ENCODE measurements around the gene ARHGAP9. TPM values are rescaled to one million over a fixed set of nuclear protein-coding genes. Genes with fewer than 3 reads are reported as not detected.
"Not testable (repeated sequence)": the region's sequence is repeated elsewhere in the genome, so short reads cannot be mapped to it uniquely, and the experiment has no call there.

ARHGAP9 gene
- polyA plus RNA-seq, 1 donor: 4.2 TPM

GRCh38 chr12:57517718-57518117 is 38.1 kb upstream of the ARHGAP9 start:
- DNase-seq (ENCODE audit: low read depth): not testable (repeated sequence)

DNA sequence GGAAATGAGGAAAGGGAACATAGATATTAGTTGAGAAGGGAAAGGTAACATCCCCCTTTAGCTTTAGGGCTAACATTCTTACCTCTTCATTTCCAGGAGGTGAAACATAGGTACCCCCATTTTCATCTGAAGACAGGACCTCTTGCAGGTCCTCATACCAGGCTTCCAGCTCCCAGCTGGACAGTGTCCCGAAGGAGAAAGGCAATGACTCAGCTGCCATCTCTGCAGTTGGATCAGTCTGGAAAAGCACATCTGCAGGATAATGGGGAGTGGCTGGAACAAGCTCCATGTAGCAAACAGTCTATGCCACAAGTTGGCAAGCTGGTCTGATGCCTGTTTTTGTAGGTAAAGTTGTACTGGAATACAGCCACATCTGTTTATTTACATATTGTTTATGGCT is 37.5 kb upstream of the ARHGAP9 start:
- no peak for DNase-seq (ENCODE audit: low read depth)

- no peak for DNase-seq (ENCODE audit: low read depth)
These were observed 37.0 kb upstream of the ARHGAP9 start for GRCh38 chr12:57516617-57517153.

DNA sequence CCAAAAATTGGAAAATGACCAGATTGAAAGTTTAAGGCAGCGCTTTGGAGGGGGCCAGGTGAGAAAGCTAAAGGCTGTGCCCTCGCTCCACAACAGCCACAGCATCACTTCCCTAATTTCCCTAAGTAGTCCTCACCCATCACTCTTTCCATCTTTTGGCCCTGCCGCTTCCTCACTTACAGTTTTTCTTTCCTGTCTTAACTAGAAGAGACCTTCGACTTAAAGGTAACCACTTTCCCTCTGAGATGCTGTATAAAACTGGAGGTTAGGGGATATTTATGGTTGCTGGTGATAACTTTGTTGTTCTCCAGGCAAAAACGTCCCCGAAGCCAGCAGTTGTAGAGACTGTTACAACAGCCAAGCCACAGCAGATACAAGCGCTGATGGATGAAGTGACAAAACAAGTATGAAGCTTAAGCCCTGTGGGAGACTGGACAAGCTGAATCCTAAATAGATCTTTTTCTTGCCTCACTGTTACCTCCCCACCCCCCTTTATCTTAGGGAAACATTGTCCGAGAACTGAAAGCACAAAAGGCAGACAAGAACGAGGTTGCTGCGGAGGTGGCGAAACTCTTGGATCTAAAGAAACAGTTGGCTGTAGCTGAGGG is 36.4 kb upstream of the ARHGAP9 start:
- no peak for DNase-seq (ENCODE audit: low read depth)

DNA sequence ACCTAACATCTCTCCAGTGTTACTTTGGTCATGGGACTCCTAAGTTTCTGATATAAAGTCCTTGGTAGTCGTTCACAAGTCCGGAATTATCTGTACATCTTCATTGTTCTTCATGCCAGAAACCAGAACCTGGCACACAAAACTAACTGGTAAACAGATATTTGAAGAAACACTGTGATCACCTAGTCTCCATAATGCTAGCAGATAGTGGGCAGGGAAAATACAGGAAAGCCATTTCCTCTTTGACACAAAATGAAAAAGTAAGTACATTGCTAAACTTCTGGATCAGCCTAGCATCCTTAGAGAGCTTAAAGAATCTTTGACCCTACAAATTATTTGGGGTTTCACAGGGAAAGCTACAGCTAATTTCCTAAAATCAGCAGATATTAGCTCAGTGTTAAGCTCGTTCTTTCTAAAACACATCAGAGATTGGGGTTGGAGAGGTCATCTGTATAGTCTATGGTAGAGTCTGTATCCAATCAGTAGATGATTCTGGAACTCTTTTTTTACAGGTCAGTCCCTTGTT is 35.8 kb upstream of the ARHGAP9 start:
- no peak for DNase-seq (ENCODE audit: low read depth)

GRCh38 chr12:57514720-57515407 is 35.2 kb upstream of the ARHGAP9 start:
- DNase-seq (ENCODE audit: low read depth): no peak

- not testable (repeated sequence) for DNase-seq (ENCODE audit: low read depth)
These were observed 34.6 kb upstream of the ARHGAP9 start for GRCh38 chr12:57514246-57514645.

- DNase-seq (ENCODE audit: low read depth): not testable (repeated sequence)
These were observed 34.0 kb upstream of the ARHGAP9 start for GRCh38 chr12:57513677-57514076.

GRCh38 chr12:57513266-57513665 is 33.6 kb upstream of the ARHGAP9 start:
- no peak for DNase-seq (ENCODE audit: low read depth)

DNA sequence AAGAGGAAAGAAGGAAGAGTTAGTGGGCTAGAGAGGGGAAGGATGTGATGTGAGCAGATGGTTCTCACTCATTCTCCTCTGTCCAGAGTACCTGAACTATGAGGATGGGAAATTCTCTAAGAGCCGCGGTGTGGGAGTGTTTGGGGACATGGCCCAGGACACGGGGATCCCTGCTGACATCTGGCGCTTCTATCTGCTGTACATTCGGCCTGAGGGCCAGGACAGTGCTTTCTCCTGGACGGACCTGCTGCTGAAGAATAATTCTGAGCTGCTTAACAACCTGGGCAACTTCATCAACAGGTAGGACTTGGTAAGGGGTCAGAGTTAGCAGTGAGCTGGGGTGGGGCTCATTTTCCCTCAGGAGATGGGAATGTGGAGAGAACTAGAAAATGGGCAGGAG is 33.0 kb upstream of the ARHGAP9 start:
- no peak for DNase-seq (ENCODE audit: low read depth)

- no peak for DNase-seq (ENCODE audit: low read depth)
These were observed 32.1 kb upstream of the ARHGAP9 start for GRCh38 chr12:57511588-57512325.

DNA sequence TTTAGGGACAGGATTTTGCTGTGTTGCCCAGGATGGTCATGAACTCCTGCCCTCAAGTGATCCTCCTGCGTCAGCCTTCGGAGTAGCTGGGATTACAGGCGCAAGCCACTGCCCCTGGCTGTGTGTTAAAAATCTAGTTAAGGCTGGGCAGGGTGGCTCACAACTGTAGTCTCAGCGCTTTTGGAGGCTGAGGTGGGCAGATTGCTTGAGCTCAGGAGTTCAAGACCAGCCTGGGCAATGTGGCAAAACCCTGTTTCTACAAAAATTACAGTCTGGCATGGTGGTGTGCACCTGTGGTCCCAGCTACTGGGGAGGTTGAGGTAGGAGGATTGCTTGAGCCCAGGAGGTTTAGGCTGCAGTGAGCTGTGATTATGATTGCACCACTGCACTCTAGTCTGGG is 31.5 kb upstream of the ARHGAP9 start:
- no peak for DNase-seq (ENCODE audit: low read depth)

GRCh38 chr12:57507796-57508195 is 28.1 kb upstream of the ARHGAP9 start:
- not testable (repeated sequence) for DNase-seq (ENCODE audit: low read depth)

GRCh38 chr12:57506541-57506940 is 26.9 kb upstream of the ARHGAP9 start:
- DNase-seq (ENCODE audit: low read depth): not testable (repeated sequence)

GRCh38 chr12:57502311-57502969 is 22.8 kb upstream of the ARHGAP9 start:
- not testable (repeated sequence) for DNase-seq (ENCODE audit: low read depth)

GRCh38 chr12:57500213-57500612 is 20.5 kb upstream of the ARHGAP9 start:
- no peak for DNase-seq (ENCODE audit: low read depth)

GRCh38 chr12:57498571-57498970 is 18.9 kb upstream of the ARHGAP9 start:
- no peak for DNase-seq (ENCODE audit: low read depth)

GRCh38 chr12:57498132-57498502 is 18.5 kb upstream of the ARHGAP9 start:
- DNase-seq (ENCODE audit: low read depth): no peak

GRCh38 chr12:57497223-57498131 is 17.8 kb upstream of the ARHGAP9 start:
- no peak for DNase-seq (ENCODE audit: low read depth)

GRCh38 chr12:57496822-57497221 is 17.2 kb upstream of the ARHGAP9 start:
- DNase-seq (ENCODE audit: low read depth): no peak
